ENCODE measurements around the gene FRAS1.

FRAS1 gene

DNA sequence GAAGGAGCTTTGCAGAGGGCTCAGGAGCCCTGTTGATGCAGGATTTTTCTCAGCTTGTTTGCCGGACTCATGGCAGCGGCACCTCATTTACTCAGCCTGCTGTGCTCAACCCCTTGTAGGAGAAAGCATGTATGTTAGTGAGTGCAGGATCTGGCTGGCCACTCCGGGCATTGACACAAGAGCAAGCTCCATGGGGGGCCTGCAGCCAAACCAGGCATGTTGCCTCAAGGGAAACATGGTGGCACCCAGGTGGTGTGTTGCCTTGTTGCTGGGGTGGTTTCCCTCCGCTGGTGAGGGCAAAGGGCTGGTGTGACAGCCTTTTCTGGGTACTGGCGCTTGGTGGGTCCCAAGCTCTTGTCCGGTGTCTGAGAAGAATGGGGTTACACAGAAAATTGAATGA lies 305.2 kb downstream of the FRAS1 start:
- H3K4me3 ChIP-seq (ENCODE audit: low read length), result no peak overlapping the region
- no peaks in the 10 kb centered on the region for H3K36me3 ChIP-seq (ENCODE audit: insufficient read depth, low read length)

DNA sequence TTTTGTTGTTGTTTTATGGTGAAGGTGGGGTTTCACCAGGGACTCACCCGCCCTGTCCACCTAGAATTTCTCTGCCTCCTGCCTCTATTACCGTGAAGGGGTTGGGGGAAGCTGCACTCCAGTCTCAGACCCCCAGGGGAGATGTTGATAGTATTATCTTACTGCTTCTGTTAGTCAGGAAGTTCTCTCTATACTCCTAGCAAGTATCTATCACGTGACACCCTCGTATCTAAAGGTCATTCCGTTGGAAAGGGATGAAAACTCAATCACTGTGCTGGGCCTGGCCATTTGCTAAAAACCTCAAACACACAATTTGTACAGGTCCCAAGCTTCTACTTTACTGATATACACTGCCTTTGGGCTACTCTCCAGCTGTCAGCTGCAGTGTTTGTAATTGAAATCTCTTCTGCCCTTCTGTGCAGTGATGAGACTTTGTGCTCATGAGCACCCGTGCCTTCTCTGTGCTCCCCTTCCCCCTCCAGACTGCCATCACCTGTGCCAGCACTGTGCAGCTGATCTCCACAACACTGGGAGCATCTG lies 306.0 kb downstream of the FRAS1 start:
- H3K36me3 ChIP-seq (ENCODE audit: insufficient read depth, low read length), result no peaks in the 10 kb centered on the region
- no peak overlapping the region for H3K4me3 ChIP-seq (ENCODE audit: low read length)
- no peaks in the 10 kb centered on the region for H3K9me3 ChIP-seq (replicated peaks; ENCODE audit: low read length)
- no peak overlapping the region for H3K4me2 ChIP-seq (ENCODE audit: low read length)
- H3K4me1 ChIP-seq (ENCODE audit: control insufficient read depth, insufficient read depth, low read length), result no peaks in the 10 kb centered on the region
- no peaks in the 10 kb centered on the region for H3K27me3 ChIP-seq (ENCODE audit: control insufficient read depth, insufficient read depth, low read length)
- H3K9ac ChIP-seq (ENCODE audit: low read depth, low read length), result no peak overlapping the region

More for the DNA sequence above, 305.2 kb downstream of the FRAS1 start:
- Histone ChIP-seq H3K9ac (ENCODE audit: low read depth, low read length) (no peak overlapping the region), H3K4me2 (ENCODE audit: low read length) (no peak overlapping the region), H3K9me3 (replicated peaks; ENCODE audit: low read length) (no peaks in the 10 kb centered on the region), H3K4me1 (ENCODE audit: control insufficient read depth, insufficient read depth, low read length) (no peaks in the 10 kb centered on the region), H3K27me3 (ENCODE audit: control insufficient read depth, insufficient read depth, low read length) (no peaks in the 10 kb centered on the region)

DNA sequence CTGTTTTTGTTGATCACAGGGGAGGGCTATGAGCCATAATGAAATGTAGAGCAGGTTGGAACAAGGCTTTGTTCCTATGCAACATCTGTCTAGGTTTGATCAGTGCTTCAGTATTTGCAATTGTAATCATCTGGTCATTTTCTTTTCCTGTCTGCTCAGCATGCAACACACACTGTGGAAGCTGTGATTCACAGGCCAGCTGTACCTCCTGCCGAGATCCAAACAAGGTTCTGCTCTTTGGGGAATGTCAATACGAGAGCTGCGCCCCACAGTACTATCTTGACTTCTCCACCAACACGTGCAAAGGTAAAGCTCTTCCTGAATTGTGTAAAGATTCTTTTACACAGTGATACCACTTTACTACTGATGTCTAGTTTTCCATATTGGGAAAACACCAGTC lies 312.6 kb downstream of the FRAS1 start:
- no peaks in the 10 kb centered on the region for H3K36me3 ChIP-seq (ENCODE audit: insufficient read depth, low read length)
- H3K4me1 ChIP-seq (ENCODE audit: control insufficient read depth, insufficient read depth, low read length), result no peaks in the 10 kb centered on the region
- H3K27me3 ChIP-seq (ENCODE audit: control insufficient read depth, insufficient read depth, low read length), result no peaks in the 10 kb centered on the region

DNA sequence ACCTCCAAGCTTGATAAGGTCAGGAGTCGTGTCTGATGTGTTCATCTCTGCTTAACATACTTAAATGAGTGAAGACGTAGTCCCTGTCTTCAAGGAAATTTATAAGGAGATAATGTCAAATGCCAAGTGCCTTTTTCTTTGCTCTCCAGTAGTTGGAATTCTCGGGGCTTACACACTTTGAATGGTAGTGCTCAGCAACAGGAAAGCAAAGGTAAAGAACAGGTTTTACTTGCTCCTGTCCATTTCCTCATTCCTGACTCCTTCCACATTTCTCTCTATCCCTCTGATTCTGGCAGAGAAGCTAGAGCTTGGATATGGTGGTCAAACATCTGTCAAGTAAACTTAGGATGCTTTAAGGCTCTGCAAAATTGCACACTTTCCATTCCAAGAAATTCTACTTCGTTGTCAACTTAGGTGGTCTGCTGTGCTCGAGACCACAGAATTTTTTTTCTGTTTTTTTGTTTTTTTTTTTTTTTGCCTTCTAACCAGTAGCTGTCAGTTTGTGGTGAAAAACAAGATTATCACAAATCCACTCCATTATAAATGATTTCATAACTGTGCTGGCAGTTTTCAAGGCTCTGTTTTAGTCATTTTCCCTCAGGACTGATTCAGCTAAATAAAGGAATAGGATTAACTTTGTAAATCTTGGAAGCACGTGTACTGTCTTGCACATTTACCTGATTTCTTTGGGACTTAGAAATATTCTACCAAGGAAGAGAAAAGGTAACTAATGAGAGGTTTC lies 313.7 kb downstream of the FRAS1 start:
- Histone ChIP-seq H3K9ac (ENCODE audit: low read depth, low read length) (no peak overlapping the region), H3K9me3 (replicated peaks; ENCODE audit: low read length) (no peaks in the 10 kb centered on the region), H3K36me3 (ENCODE audit: insufficient read depth, low read length) (no peaks in the 10 kb centered on the region), H3K4me2 (ENCODE audit: low read length) (no peak overlapping the region), H3K27me3 (ENCODE audit: control insufficient read depth, insufficient read depth, low read length) (no peaks in the 10 kb centered on the region), H3K4me3 (ENCODE audit: low read length) (no peak overlapping the region), H3K4me1 (ENCODE audit: control insufficient read depth, insufficient read depth, low read length) (no peaks in the 10 kb centered on the region)

More for the DNA sequence above, 312.6 kb downstream of the FRAS1 start:
- Histone ChIP-seq H3K4me3 (ENCODE audit: low read length) (no peak overlapping the region), H3K9ac (ENCODE audit: low read depth, low read length) (no peak overlapping the region), H3K9me3 (replicated peaks; ENCODE audit: low read length) (no peaks in the 10 kb centered on the region), H3K4me2 (ENCODE audit: low read length) (no peak overlapping the region)

DNA sequence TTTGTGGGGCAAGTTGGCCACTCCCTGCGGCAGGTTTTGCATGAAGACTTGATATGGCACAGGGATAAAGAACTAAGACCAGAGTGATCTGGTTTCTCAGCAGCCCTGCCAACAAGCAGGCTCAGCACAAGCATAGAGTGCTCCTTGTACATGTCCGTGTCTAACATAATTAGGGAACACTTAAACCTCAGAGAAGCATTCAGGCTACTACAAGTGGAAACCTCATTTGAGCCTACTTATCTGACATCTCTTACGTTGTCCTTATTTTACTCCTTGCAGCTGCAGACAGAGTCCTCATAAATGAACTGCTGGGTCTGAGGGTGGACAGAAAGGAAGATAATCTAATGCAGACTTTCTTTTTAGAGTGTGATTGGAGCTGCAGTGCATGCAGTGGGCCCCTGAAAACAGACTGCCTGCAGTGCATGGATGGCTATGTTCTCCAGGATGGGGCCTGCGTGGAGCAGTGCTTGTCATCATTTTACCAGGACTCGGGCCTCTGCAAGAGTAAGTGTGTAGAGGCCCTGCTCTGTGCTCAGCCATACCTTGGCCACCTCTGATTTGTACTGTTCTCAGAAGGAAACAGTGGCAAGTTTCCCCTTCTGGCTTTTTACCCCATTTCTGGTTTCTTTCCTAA lies 315.3 kb downstream of the FRAS1 start:
- Histone ChIP-seq H3K9me3 (replicated peaks; ENCODE audit: low read length) (no peaks in the 10 kb centered on the region), H3K4me1 (ENCODE audit: control insufficient read depth, insufficient read depth, low read length) (no peaks in the 10 kb centered on the region), H3K27me3 (ENCODE audit: control insufficient read depth, insufficient read depth, low read length) (no peaks in the 10 kb centered on the region), H3K9ac (ENCODE audit: low read depth, low read length) (no peak overlapping the region), H3K4me3 (ENCODE audit: low read length) (no peak overlapping the region), H3K4me2 (ENCODE audit: low read length) (no peak overlapping the region), H3K36me3 (ENCODE audit: insufficient read depth, low read length) (no peaks in the 10 kb centered on the region)

DNA sequence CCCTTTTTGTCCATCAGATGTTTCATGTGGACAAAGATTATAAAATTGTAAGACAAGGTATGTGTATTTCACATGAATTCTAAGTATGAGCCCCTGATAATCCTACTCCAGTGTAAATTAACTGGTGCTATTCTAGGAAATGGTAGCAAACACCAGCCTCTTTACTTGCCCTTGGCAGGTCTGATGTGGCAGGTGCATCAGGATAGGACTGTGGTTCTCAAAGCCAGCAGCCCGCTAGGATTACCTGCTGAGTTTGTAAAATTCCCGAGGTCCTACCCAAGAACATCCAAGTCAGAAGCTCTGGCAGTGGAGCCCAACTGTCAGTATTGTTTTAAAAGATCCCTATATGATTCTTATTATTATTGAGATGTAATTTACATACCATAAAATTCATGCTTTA lies 320.4 kb downstream of the FRAS1 start:
- no peak overlapping the region for H3K9ac ChIP-seq (ENCODE audit: low read depth, low read length)
- no peak overlapping the region for H3K4me2 ChIP-seq (ENCODE audit: low read length)
- no peak overlapping the region for H3K4me3 ChIP-seq (ENCODE audit: low read length)
- H3K27me3 ChIP-seq (ENCODE audit: control insufficient read depth, insufficient read depth, low read length), result no peaks in the 10 kb centered on the region
- no peaks in the 10 kb centered on the region for H3K4me1 ChIP-seq (ENCODE audit: control insufficient read depth, insufficient read depth, low read length)
- H3K36me3 ChIP-seq (ENCODE audit: insufficient read depth, low read length), result no peaks in the 10 kb centered on the region
- no peaks in the 10 kb centered on the region for H3K9me3 ChIP-seq (replicated peaks; ENCODE audit: low read length)

DNA sequence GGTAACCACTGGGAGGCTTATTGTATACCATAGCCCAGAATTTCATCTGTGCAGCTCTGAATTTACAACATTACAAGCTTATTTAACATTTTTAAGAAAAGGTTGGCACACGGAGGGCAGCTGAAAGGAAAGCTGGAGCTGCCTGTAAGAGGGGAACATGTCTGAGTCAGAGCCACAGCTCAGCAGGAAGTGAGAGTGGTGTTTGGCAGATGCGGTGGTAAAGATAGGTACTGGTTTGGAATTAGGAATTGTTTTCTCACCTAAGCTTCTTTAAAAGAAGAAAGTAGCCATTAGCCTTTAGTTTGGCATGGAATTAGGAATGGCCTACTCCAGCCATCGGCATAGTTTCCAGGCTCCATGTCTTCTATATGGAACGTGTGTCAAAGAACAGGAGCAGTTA lies 321.9 kb downstream of the FRAS1 start:
- Histone ChIP-seq H3K4me3 (ENCODE audit: low read length) (no peak overlapping the region), H3K27me3 (ENCODE audit: control insufficient read depth, insufficient read depth, low read length) (no peaks in the 10 kb centered on the region), H3K9ac (ENCODE audit: low read depth, low read length) (no peak overlapping the region), H3K4me1 (ENCODE audit: control insufficient read depth, insufficient read depth, low read length) (no peaks in the 10 kb centered on the region), H3K9me3 (replicated peaks; ENCODE audit: low read length) (no peaks in the 10 kb centered on the region), H3K4me2 (ENCODE audit: low read length) (no peak overlapping the region), H3K36me3 (ENCODE audit: insufficient read depth, low read length) (no peaks in the 10 kb centered on the region)

DNA sequence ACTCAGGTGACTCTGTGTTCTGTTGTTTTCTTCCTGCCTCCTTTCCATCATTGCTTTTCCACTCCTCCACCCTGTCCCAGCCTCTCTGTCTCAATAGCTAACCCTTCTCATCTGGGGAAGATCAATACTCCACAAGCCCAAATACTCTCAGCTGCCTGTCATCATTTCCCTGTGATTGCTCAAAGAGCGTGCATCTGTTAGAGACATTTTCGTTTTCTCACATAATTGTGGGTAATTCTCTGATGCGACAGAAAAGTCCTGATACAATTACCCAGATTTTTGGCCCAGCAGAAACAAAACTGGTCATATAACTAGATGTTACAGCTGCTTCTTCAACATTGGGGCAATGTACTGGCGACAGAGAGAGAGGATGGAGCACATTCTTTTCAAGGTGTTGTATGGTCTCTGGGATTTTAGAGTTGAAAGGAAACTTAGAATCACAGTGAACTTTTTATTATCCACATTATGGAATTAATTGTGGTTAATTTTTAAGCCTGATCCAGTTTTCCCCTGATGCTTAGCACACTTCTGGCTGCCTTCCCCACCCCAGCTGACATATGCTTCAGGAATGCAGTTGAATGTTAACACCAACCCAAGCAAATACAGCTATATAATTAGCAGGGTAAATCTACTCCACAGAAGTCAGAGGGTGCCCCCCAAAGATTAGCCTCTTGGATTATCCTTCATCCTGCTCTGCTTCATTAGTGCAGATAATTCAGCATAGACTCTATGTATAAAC lies 323.0 kb downstream of the FRAS1 start:
- Histone ChIP-seq H3K4me1 (ENCODE audit: control insufficient read depth, insufficient read depth, low read length) (no peaks in the 10 kb centered on the region), H3K9me3 (replicated peaks; ENCODE audit: low read length) (no peaks in the 10 kb centered on the region), H3K36me3 (ENCODE audit: insufficient read depth, low read length) (no peaks in the 10 kb centered on the region), H3K9ac (ENCODE audit: low read depth, low read length) (no peak overlapping the region), H3K27me3 (ENCODE audit: control insufficient read depth, insufficient read depth, low read length) (no peaks in the 10 kb centered on the region), H3K4me2 (ENCODE audit: low read length) (no peak overlapping the region), H3K4me3 (ENCODE audit: low read length) (no peak overlapping the region)

DNA sequence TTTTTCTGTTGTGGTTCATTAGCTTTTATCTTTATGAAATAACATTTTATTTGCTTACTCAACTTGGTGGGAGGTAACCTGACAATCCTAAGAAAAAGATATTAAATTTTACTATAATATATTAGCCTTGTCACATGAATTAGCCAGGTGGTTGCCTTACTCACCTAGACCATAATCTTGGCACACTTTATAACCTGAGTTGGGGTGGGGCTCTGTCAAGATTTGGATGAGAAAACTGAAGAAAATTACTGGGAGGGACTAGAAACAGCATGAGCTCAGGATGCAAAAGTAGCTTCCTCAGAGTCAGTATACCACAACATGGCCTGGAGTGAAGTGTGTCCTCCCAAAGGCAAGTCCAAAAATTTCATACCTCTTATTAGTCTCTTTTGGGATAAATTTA lies 329.6 kb downstream of the FRAS1 start:
- Histone ChIP-seq H3K9ac (ENCODE audit: low read depth, low read length) (no peak overlapping the region), H3K4me1 (ENCODE audit: control insufficient read depth, insufficient read depth, low read length) (no peaks in the 10 kb centered on the region), H3K27me3 (ENCODE audit: control insufficient read depth, insufficient read depth, low read length) (no peaks in the 10 kb centered on the region), H3K36me3 (ENCODE audit: insufficient read depth, low read length) (no peaks in the 10 kb centered on the region), H3K9me3 (replicated peaks; ENCODE audit: low read length) (no peaks in the 10 kb centered on the region), H3K4me2 (ENCODE audit: low read length) (no peak overlapping the region), H3K4me3 (ENCODE audit: low read length) (no peak overlapping the region)

DNA sequence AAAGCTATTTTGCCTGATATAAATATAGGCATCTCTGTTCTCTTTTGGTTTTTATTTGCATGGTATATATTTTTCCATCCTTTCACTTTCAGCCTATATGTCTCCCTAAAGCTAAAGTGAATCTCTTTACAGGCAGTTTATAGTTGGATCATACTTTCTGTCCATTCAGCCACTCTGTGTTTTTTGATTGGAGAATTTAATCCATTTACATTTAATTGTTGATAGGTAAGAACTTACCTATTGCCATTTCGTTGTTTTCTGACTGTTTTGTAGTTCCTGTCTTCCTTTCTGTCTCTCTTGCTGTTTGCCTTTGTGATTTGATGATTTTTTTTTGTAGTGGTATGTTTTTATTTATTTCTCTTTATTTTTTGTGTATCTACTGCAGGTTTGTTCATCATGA lies 338.5 kb downstream of the FRAS1 start:
- no peaks in the 10 kb centered on the region for H3K9me3 ChIP-seq (replicated peaks; ENCODE audit: low read length)
- H3K9ac ChIP-seq (ENCODE audit: low read depth, low read length), result no peak overlapping the region
- H3K4me1 ChIP-seq (ENCODE audit: control insufficient read depth, insufficient read depth, low read length), result no peaks in the 10 kb centered on the region
- H3K4me2 ChIP-seq (ENCODE audit: low read length), result no peak overlapping the region
- no peaks in the 10 kb centered on the region for H3K27me3 ChIP-seq (ENCODE audit: control insufficient read depth, insufficient read depth, low read length)
- H3K4me3 ChIP-seq (ENCODE audit: low read length), result no peak overlapping the region
- no peaks in the 10 kb centered on the region for H3K36me3 ChIP-seq (ENCODE audit: insufficient read depth, low read length)

DNA sequence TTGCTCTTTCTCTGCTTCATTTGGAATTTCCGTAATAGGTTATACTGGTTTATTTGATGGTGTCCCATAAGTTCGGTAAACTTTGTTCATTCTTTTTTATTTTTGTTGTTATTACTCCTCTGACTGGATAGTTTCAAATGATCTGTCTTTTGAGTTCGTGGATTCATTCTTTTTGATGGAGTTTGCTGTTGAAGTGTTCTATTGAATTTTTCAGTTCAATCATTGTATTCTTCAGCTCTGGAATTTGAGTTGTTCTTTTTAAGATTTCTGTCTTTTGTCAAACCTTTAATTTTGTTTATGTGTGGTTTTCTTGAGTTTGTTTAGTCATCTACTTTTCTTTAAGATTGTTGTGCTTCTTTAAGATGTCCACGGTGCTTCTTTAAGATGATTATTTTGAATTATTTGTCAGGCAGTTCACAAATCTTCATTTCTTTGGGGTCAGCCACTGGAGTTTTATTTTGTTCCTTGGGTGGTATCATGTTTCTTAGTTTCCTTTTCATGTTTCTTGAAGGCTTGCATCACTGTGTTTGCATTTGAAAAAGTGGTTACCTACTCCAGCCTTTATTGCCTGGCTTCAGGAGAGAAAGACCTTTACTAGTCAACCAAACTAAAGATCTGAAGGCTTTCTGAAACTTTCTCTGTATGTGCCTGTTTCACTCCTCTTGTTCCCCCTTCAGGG lies 339.6 kb downstream of the FRAS1 start:
- Histone ChIP-seq H3K4me3 (ENCODE audit: low read length) (no peak overlapping the region), H3K9me3 (replicated peaks; ENCODE audit: low read length) (no peaks in the 10 kb centered on the region), H3K27me3 (ENCODE audit: control insufficient read depth, insufficient read depth, low read length) (no peaks in the 10 kb centered on the region), H3K4me2 (ENCODE audit: low read length) (no peak overlapping the region), H3K4me1 (ENCODE audit: control insufficient read depth, insufficient read depth, low read length) (no peaks in the 10 kb centered on the region), H3K9ac (ENCODE audit: low read depth, low read length) (no peak overlapping the region), H3K36me3 (ENCODE audit: insufficient read depth, low read length) (no peaks in the 10 kb centered on the region)

Measured in skeletal muscle satellite cell (primary cell).